ENCODE data around the gene ARHGAP26.

- no peak for TF ChIP-seq CTCF (conservative IDR thresholded peaks at IDR 0.05; ENCODE audit: low read depth in 2 of 2)
- no peak for TF ChIP-seq REST (IDR thresholded peaks at IDR 0.05; ENCODE audit: unreplicated experiment)
- TF ChIP-seq EZH2phosphoT487 (IDR thresholded peaks at IDR 0.05; ENCODE audit: unreplicated experiment): no peak
- no peak for TF ChIP-seq CREB1 (CRISPR knock-in tag; IDR thresholded peaks at IDR 0.05; ENCODE audit: low read depth)
Measured at GRCh38 chr5:142939006-142939405, 168.8 kb downstream of the ARHGAP26 start.

All from GM23338 (cell line).